GM19372 (cell line): ENCODE results near the gene NOTCH2.

Source experiments
- ATAC-seq: cut with Tn5 transposase; IDR thresholded peaks from one replicate; pipeline ENCODE4 v1.9.1; 2021; ENCODE audit warnings: mild to moderate bottlenecking, low read depth, moderate library complexity; ENCODE audit not compliant: unreplicated experiment

NOTCH2 gene

GRCh38 chr1:119914071-119914470 lies 155.4 kb downstream of the NOTCH2 start:
- no peak for ATAC-seq

GRCh38 chr1:119912963-119913362 lies 156.5 kb downstream of the NOTCH2 start:
- ATAC-seq: no peak

GRCh38 chr1:119911775-119912174 lies 157.7 kb downstream of the NOTCH2 start:
- ATAC-seq: no peak

- ATAC-seq: no peak
Measured at GRCh38 chr1:119910618-119911017, 158.8 kb downstream of the NOTCH2 start.

- no peak for ATAC-seq
Measured at GRCh38 chr1:119909890-119910596, 159.4 kb downstream of the NOTCH2 start.

- ATAC-seq: no peak
Measured at GRCh38 chr1:119908661-119909060, 160.8 kb downstream of the NOTCH2 start.

- no peak for ATAC-seq
Measured at GRCh38 chr1:119906927-119907652, 162.4 kb downstream of the NOTCH2 start.

- ATAC-seq: no peak
Measured at GRCh38 chr1:119903443-119903835, 166.0 kb downstream of the NOTCH2 start.

GRCh38 chr1:119902775-119903442 lies 166.6 kb downstream of the NOTCH2 start:
- no peak for ATAC-seq

- ATAC-seq: no peak
Measured at GRCh38 chr1:119898981-119899720, 170.3 kb downstream of the NOTCH2 start.

- no peak for ATAC-seq
Measured at GRCh38 chr1:119898530-119898929, 170.9 kb downstream of the NOTCH2 start.

GRCh38 chr1:119896303-119896702 lies 173.2 kb downstream of the NOTCH2 start, which contains the start of gene ADAM30:
Gene ADAM30, minus strand, starts transcription at chr1:119896515. Its CDS starts 179 bp downstream, at chr1:119896336.
- no peak for ATAC-seq

- ATAC-seq: no peak
Measured at GRCh38 chr1:119895102-119895501, 174.4 kb downstream of the NOTCH2 start.

- no peak for ATAC-seq
Measured at GRCh38 chr1:119893827-119894700, 175.4 kb downstream of the NOTCH2 start.

GRCh38 chr1:119893238-119893791 lies 176.1 kb downstream of the NOTCH2 start:
- ATAC-seq: no peak

- ATAC-seq: no peak
Measured at GRCh38 chr1:119891386-119891785, 178.1 kb downstream of the NOTCH2 start.

- no peak for ATAC-seq
Measured at GRCh38 chr1:119888476-119888875, 181.0 kb downstream of the NOTCH2 start.

GRCh38 chr1:119887427-119887826 lies 182.0 kb downstream of the NOTCH2 start:
- ATAC-seq: no peak
